A673 (cell line): ENCODE data around the gene VPS13D. TPM values are rescaled to one million over a fixed set of nuclear protein-coding genes. Genes with fewer than 3 reads are reported as not detected.
"Not testable (repeated sequence)": the region's sequence is repeated elsewhere in the genome, so short reads cannot be mapped to it uniquely, and the experiment has no call there.

ENCODE experiments used
- BruUV-seq: library from RNA; stranded (reverse); fragments of 400-500 nt; replicated peaks from 2 replicates; lab custom pipeline; 2021; lab: Mats Ljungman, UMichigan
- CTCF ChIA-PET: fragments of 300-600 bp; sonication (Branson Sonifier 250); formaldehyde crosslinking; loops from one replicate; lab custom pipeline; 2022; ENCODE audit warnings: antibody characterized with exemption; lab: Charles Lee
- POLR2A ChIA-PET: fragments of 300-600 bp; sonication (Branson Sonifier 250); formaldehyde crosslinking; loops from one replicate; lab custom pipeline; 2022; ENCODE audit warnings: antibody characterized with exemption; ENCODE audit not compliant: low non-redundant PET; lab: Charles Lee
- DNase-seq: peaks from one replicate; pipeline ENCODE4 v3.0.0-alpha.2; 2015; ENCODE audit warnings: low spot score
- H3K27ac ChIP-seq: fragments of 200-600 bp; sonication (generic); 2 replicates; pipeline ENCODE4 v1.5.1; 2016; ENCODE audit warnings: mixed run types, low read depth, mild to moderate bottlenecking, mixed read lengths, antibody characterized with exemption, low read length; ENCODE audit not compliant: poor library complexity, severe bottlenecking
- H3K27me3 ChIP-seq: fragments of 200-600 bp; sonication (generic); replicated peaks from 2 replicates; pipeline ENCODE4 v1.6.1; 2017; ENCODE audit warnings: mixed run types, low read depth, mild to moderate bottlenecking, mixed read lengths, antibody characterized with exemption, low read length; ENCODE audit not compliant: insufficient read depth, poor library complexity
- H3K36me3 ChIP-seq: fragments of 200-600 bp; sonication (generic); 2 replicates; pipeline ENCODE4 v1.6.1; 2016; ENCODE audit warnings: mixed run types, mild to moderate bottlenecking, mixed read lengths, antibody characterized with exemption, low read length; ENCODE audit not compliant: insufficient read depth, poor library complexity, severe bottlenecking
- H3K4me1 ChIP-seq: fragments of 200-600 bp; sonication (generic); 2 replicates; pipeline ENCODE4 v1.6.1; 2017; ENCODE audit warnings: mixed run types, mild to moderate bottlenecking, mixed read lengths, antibody characterized with exemption, low read length; ENCODE audit not compliant: insufficient read depth, poor library complexity, severe bottlenecking
- H3K4me3 ChIP-seq: fragments of 200-600 bp; sonication (generic); 2 replicates; pipeline ENCODE4 v1.5.1; 2016; ENCODE audit warnings: low read depth, mixed run types, mild to moderate bottlenecking, mixed read lengths, low read length; ENCODE audit not compliant: poor library complexity, severe bottlenecking
- H3K9me3 ChIP-seq: fragments of 200-600 bp; sonication (generic); 2 replicates; pipeline ENCODE4 v1.6.1; 2016; ENCODE audit warnings: mixed run types, low read depth, mild to moderate bottlenecking, mixed read lengths, antibody characterized with exemption, low read length; ENCODE audit not compliant: poor library complexity, severe bottlenecking
- CTCF ChIP-seq: fragments of 300-800, 200-600 bp; sonication (generic); conservative IDR thresholded peaks from 2 replicates; pipeline ENCODE4 v1.5.1; 2017; ENCODE audit warnings: low read depth, mild to moderate bottlenecking, antibody characterized with exemption, low read length, moderate library complexity, mixed read lengths
- EZH2 ChIP-seq: fragments of 200-600 bp; sonication (generic); IDR thresholded peaks from 2 replicates; pipeline ENCODE4 v1.6.1; 2017; ENCODE audit warnings: borderline replicate concordance, low read depth, mild to moderate bottlenecking, mixed read lengths, antibody characterized with exemption, low read length; ENCODE audit not compliant: poor library complexity, severe bottlenecking
- intact Hi-C: fragments of 100-400 bp; cut with micrococcal nuclease; formaldehyde crosslinking; loops from one replicate; pipeline ENCODE4 v1.10.0; 2022; ENCODE audit not compliant: unreplicated experiment
- total RNA-seq: library from RNA; stranded (reverse); gene quantifications from 2 replicates; pipeline ENCODE4 v1.2.3, GENCODE V29; 2021

VPS13D gene
- total RNA-seq, 1 experiment from 2014 or later, result 32.5 TPM

- Histone ChIP-seq H3K36me3 (no peaks in the 10 kb centered on the region), H3K4me3 (no peak overlapping the region), H3K9me3 (no peaks in the 10 kb centered on the region), H3K27ac (no peak overlapping the region), H3K4me1 (no peaks in the 10 kb centered on the region), H3K27me3 (peaks cover 6% of the 10 kb centered on the region)
- CTCF ChIA-PET, result no interaction called here
- no peak for DNase-seq
- TF ChIP-seq CTCF (no peak), EZH2 (no peak)
- intact Hi-C loops, result no loop called here
- no TSS peak for BruUV-seq
- POLR2A ChIA-PET, result interaction anchor here (0.6 kb wide), 1 partner anchor 307 kb away, joined by 3 read pairs; no protein-coding TSS in a partner anchor
Observed at GRCh38 chr1:12215118-12215961, 14.5 kb upstream of the VPS13D start.

GRCh38 chr1:12219800-12220199 lies 10.0 kb upstream of the VPS13D start:
- no peak for TF ChIP-seq EZH2
- no peak for TF ChIP-seq CTCF
- DNase-seq, result no peak
- ChIA-PET CTCF (no interaction called here), POLR2A (no interaction called here)
- Histone ChIP-seq H3K27ac (no peak overlapping the region), H3K9me3 (no peaks in the 10 kb centered on the region), H3K27me3 (no peaks in the 10 kb centered on the region), H3K4me3 (no peak overlapping the region), H3K4me1 (no peaks in the 10 kb centered on the region), H3K36me3 (no peaks in the 10 kb centered on the region)
- intact Hi-C loops, result no loop called here
- no TSS peak for BruUV-seq

GRCh38 chr1:12220890-12221289 lies 8.9 kb upstream of the VPS13D start:
- H3K27me3 ChIP-seq, result no peaks in the 10 kb centered on the region
- H3K36me3 ChIP-seq, result no peaks in the 10 kb centered on the region
- intact Hi-C loops, result no loop called here
- no peak for DNase-seq
- BruUV-seq, result no TSS peak
- no peak overlapping the region for H3K27ac ChIP-seq
- H3K4me3 ChIP-seq, result no peak overlapping the region
- TF ChIP-seq EZH2 (no peak), CTCF (no peak)
- ChIA-PET CTCF (no interaction called here), POLR2A (interaction anchor here (0.7 kb wide), 1 partner anchor 180 kb away, joined by 5 read pairs; no protein-coding TSS in a partner anchor)
- no peaks in the 10 kb centered on the region for H3K9me3 ChIP-seq
- H3K4me1 ChIP-seq, result no peaks in the 10 kb centered on the region

GRCh38 chr1:12222700-12223099 lies 7.1 kb upstream of the VPS13D start:
- H3K27ac ChIP-seq, H3K4me1 ChIP-seq, CTCF ChIA-PET, H3K27me3 ChIP-seq, DNase-seq, H3K36me3 ChIP-seq, H3K4me3 ChIP-seq, intact Hi-C loops, POLR2A ChIA-PET, H3K9me3 ChIP-seq, BruUV-seq: not testable (repeated sequence)

- H3K9me3 ChIP-seq, CTCF ChIA-PET, H3K27me3 ChIP-seq, H3K36me3 ChIP-seq, BruUV-seq, H3K4me1 ChIP-seq, POLR2A ChIA-PET, H3K27ac ChIP-seq, intact Hi-C loops, DNase-seq, H3K4me3 ChIP-seq: not testable (repeated sequence)
Observed at GRCh38 chr1:12224092-12224491, 5.7 kb upstream of the VPS13D start.
